Measurements from ENCODE around the gene MANF. TPM values are rescaled to one million over a fixed set of nuclear protein-coding genes. Genes with fewer than 3 reads are reported as not detected.

The MANF gene
- total and polyA plus RNA-seq, 2 of the 4 experiments (the other 2 are of a cell fraction): 65.4 to 122 TPM

- TF ChIP-seq BHLHE40 (IDR thresholded peaks at IDR 0.05; ENCODE audit: low read depth, low read length) (no peak), RCOR1 (IDR thresholded peaks at IDR 0.05; ENCODE audit: insufficient replicate concordance, low read length) (no peak), CTCF (conservative IDR thresholded peaks at IDR 0.05; ENCODE audit: low read depth, low read length) (no peak)
These were observed 8.0 kb downstream of the MANF start (continued) for GRCh38 chr3:51393134-51393495.

GRCh38 chr3:51393564-51393963 lies 8.5 kb downstream of the MANF start:
- no peak overlapping the region for H2AK5ac ChIP-seq (ENCODE audit: low read depth, low read length)
- no peak for DNase-seq
- no peak for ATAC-seq (ENCODE audit: low read depth)
- 93% methylated on average over 3 of the region's 14 CpGs; no CpG with 5 or more reads in 1 of the 2 experiments for WGBS, 2 experiments (ENCODE audit: extremely low coverage in 2 of 2, insufficient read length in 1 of 2)
- H3K27ac ChIP-seq (ENCODE audit: insufficient read depth, low read length): no peak overlapping the region
- no peak for TF ChIP-seq ELK1 (IDR thresholded peaks at IDR 0.05; ENCODE audit: borderline replicate concordance, low read depth, low read length)
- TF ChIP-seq RFX5 (IDR thresholded peaks at IDR 0.05; ENCODE audit: low read depth, low read length): no peak
- TF ChIP-seq RAD21 (IDR thresholded peaks at IDR 0.05; ENCODE audit: low read length): no peak
- TF ChIP-seq RCOR1 (IDR thresholded peaks at IDR 0.05; ENCODE audit: insufficient replicate concordance, low read length): no peak
- intact Hi-C loops (cut with micrococcal nuclease) (no loop called here), dilution Hi-C loops (cut with HindIII; ENCODE audit: low sequenced_read_pairs, unreplicated experiment) (no loop called here), in situ Hi-C loops (cut with MboI; ENCODE audit: low sequenced_read_pairs) (loop anchor here (25.0 kb wide), 2 partner anchors 544 to 1056 kb away; partner anchors contain the start of genes PARP3, RASSF1, RRP9 and TUSC2)
- H2BK120ac ChIP-seq (ENCODE audit: low read depth, low read length): no peak overlapping the region
- H3K36me3 ChIP-seq (ENCODE audit: control insufficient read depth, insufficient read depth, low read length): peaks cover 57% of the 10 kb centered on the region
- ChIA-PET POLR2A (ENCODE audit: unreplicated experiment) (no interaction called here), CTCF (no interaction called here)
- no TSS peak for BruUV-seq (replicated peaks)
- no peak overlapping the region for H3K14ac ChIP-seq (replicated peaks; ENCODE audit: low read depth, low read length)
- H3K56ac ChIP-seq (ENCODE audit: extremely low read depth, insufficient read depth, low read length): no peak overlapping the region
- no peak overlapping the region for H2AK9ac ChIP-seq (replicated peaks; ENCODE audit: low read depth, low read length, poor library complexity)
- no peak overlapping the region for H3K23ac ChIP-seq (ENCODE audit: low read depth, low read length)
- H4K91ac ChIP-seq (ENCODE audit: insufficient read depth, low read depth, low read length): no peak overlapping the region
- peaks cover 29% of the 10 kb centered on the region for H3K4me1 ChIP-seq (ENCODE audit: control insufficient read depth, insufficient read depth, low read length)
- no peak overlapping the region for H4K5ac ChIP-seq (ENCODE audit: low read depth, low read length)
- peaks cover 18 to 69% of the 10 kb centered on the region in 2 experiments; a peak in 3 of 4 replicates for H3K79me1 ChIP-seq (ENCODE audit: low read depth in 1 of 2, low read length in 2 of 2)
- H3K9ac ChIP-seq (ENCODE audit: low read depth, low read length): no peak overlapping the region
- no peak overlapping the region for H2AFZ ChIP-seq (replicated peaks; ENCODE audit: low read length, poor library complexity)
- no peak overlapping the region for H2BK20ac ChIP-seq (ENCODE audit: low read depth, low read length)
- no peak overlapping the region for H3K4me2 ChIP-seq (ENCODE audit: low read depth, low read length)
- no peak overlapping the region for H4K8ac ChIP-seq (ENCODE audit: low read depth in 2 of 2, low read length in 2 of 2)
- peaks cover 17% of the 10 kb centered on the region for H3K9me1 ChIP-seq (ENCODE audit: insufficient read depth, low read length)
- no peak overlapping the region for H3K4me3 ChIP-seq (ENCODE audit: insufficient read depth, low read depth, low read length)
- no peak overlapping the region for H2BK5ac ChIP-seq (ENCODE audit: low read depth, low read length, poor library complexity, severe bottlenecking)
- no peaks in the 10 kb centered on the region for H3K27me3 ChIP-seq (ENCODE audit: control insufficient read depth, insufficient read depth, low read length)
- H4K20me1 ChIP-seq (ENCODE audit: insufficient read depth, low read length): peaks cover 68% of the 10 kb centered on the region
- H2BK15ac ChIP-seq (ENCODE audit: low read depth, low read length): no peak overlapping the region
- no peaks in the 10 kb centered on the region for H3K9me3 ChIP-seq (ENCODE audit: control insufficient read depth, insufficient read depth, low read length)
- no peak overlapping the region for H3K4ac ChIP-seq (ENCODE audit: low read depth, low read length)
- no peak overlapping the region for H3K18ac ChIP-seq (ENCODE audit: low read depth, low read length)

Data from IMR-90 (cell line).